Activated T-cell treated with anti-CD3 and anti-CD28 coated beads, Interleukin-2, amount 50 U/mL, for 24 hours (primary cell): ENCODE results near the gene TLE3.
A peak's percentile ranks its signal among the peaks of the same experiment; 100 is the strongest.

Experiments used
- DNase-seq: peaks from one replicate; pipeline ENCODE4 v3.0.0-alpha.2; 2020
- H3K27ac Mint-ChIP-seq: 2 replicates; pipeline ENCODE4 v1.8.0; 2020; ENCODE audit warnings: mild to moderate bottlenecking, mixed read lengths
- H3K27me3 Mint-ChIP-seq: 2 replicates; pipeline ENCODE4 v1.8.0; 2020; ENCODE audit warnings: mixed read lengths
- H3K36me3 Mint-ChIP-seq: 2 replicates; pipeline ENCODE4 v1.8.0; 2020; ENCODE audit warnings: low read depth, mixed read lengths
- H3K4me1 Mint-ChIP-seq: 2 replicates; pipeline ENCODE4 v1.8.0; 2020; ENCODE audit warnings: low read depth, mixed read lengths
- H3K4me3 Mint-ChIP-seq: 2 replicates; pipeline ENCODE4 v1.8.0; 2020; ENCODE audit warnings: mild to moderate bottlenecking, moderate library complexity, mixed read lengths
- H3K9me3 Mint-ChIP-seq: 2 replicates; pipeline ENCODE4 v1.8.0; 2020; ENCODE audit warnings: mixed read lengths

TLE3 gene

DNA sequence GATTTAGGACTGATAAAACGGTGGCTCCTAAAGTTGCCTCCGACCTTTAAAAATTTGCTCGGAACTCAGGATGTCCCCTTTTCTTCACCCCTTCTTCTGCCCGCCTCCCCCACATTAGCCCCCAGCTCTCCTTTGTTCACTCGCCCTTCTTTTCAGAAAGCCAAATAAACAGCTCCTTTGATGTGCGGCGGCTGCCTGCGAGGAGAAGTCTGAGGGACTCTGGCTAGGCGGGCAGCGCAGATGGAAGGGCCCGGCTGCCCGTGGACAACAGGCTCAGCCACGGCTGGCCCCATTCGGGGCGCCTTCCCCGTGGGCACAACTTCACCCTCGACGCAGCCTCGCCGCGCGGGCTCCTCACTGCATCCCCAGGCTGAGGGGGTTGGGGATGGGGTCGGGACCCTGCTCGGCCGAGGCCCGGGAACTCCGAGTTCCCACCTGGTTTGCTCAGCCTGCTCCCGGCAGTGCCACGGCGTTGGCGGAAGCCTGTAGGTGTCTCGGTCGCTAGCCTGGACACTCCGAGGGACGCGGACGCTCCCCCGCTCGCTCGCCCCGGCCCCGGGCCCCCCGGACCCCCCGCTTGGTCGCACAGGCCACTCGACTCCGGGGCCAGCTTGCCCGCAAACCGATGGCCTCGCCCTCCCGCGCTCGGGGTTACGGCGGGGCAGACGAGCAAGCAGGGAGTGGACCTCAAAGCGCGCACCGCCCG lies 897 bp upstream of the TLE3 start:
- Mint-ChIP-seq H3K9me3 (no peaks in the 10 kb centered on the region), H3K36me3 (peaks cover 32% of the 10 kb centered on the region), H3K4me3 (peak overlapping the region; percentile 99), H3K27me3 (peaks cover 26% of the 10 kb centered on the region), H3K27ac (peak overlapping the region; percentile 98), H3K4me1 (peaks cover 50% of the 10 kb centered on the region)
- DNase-seq: no peak

- H3K4me3 Mint-ChIP-seq: peak overlapping the region; percentile 99
- H3K27me3 Mint-ChIP-seq: peaks cover 21% of the 10 kb centered on the region
- no peaks in the 10 kb centered on the region for H3K9me3 Mint-ChIP-seq
- DNase-seq: no peak
- peaks cover 54% of the 10 kb centered on the region for H3K4me1 Mint-ChIP-seq
- H3K36me3 Mint-ChIP-seq: peaks cover 37% of the 10 kb centered on the region
- H3K27ac Mint-ChIP-seq: peak overlapping the region; percentile 98
These were observed 390 bp upstream of the TLE3 start for GRCh38 chr15:70098153-70098460.

DNA sequence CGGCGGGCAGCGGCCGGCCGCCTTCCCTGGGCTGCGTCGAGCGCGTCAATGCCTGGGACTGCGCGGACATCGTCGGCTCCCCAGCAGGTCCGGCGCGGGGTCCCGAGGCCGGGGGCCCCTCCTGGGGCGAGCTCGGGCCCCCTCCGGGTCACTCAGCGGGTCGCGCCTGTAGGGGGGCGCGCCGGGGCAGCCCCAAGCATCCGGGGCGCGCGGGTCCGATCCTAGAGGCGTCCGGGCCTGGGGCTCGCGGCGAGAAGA lies 725 bp downstream of the TLE3 start:
- H3K36me3 Mint-ChIP-seq: peaks cover 48% of the 10 kb centered on the region
- peaks cover 12% of the 10 kb centered on the region for H3K27me3 Mint-ChIP-seq
- peak overlapping the region; percentile 98 for H3K27ac Mint-ChIP-seq
- no peak for DNase-seq
- peaks cover 60% of the 10 kb centered on the region for H3K4me1 Mint-ChIP-seq
- no peaks in the 10 kb centered on the region for H3K9me3 Mint-ChIP-seq
- peak overlapping the region; percentile 99 for H3K4me3 Mint-ChIP-seq

- H3K4me1 Mint-ChIP-seq: peaks cover 62% of the 10 kb centered on the region
- H3K9me3 Mint-ChIP-seq: no peaks in the 10 kb centered on the region
- peaks cover 7% of the 10 kb centered on the region for H3K27me3 Mint-ChIP-seq
- DNase-seq: peak; percentile 79
- H3K4me3 Mint-ChIP-seq: peak overlapping the region; percentile 99
- peak overlapping the region; percentile 97 for H3K27ac Mint-ChIP-seq
- H3K36me3 Mint-ChIP-seq: peaks cover 54% of the 10 kb centered on the region
These were observed 1.3 kb downstream of the TLE3 start for GRCh38 chr15:70096215-70097062.

GRCh38 chr15:70095408-70096214 lies 2.1 kb downstream of the TLE3 start:
- H3K27ac Mint-ChIP-seq: peak overlapping the region; percentile 97
- H3K4me1 Mint-ChIP-seq: peaks cover 63% of the 10 kb centered on the region
- H3K9me3 Mint-ChIP-seq: no peaks in the 10 kb centered on the region
- peak; percentile 49 for DNase-seq
- peaks cover 62% of the 10 kb centered on the region for H3K36me3 Mint-ChIP-seq
- peak overlapping the region; percentile 99 for H3K4me3 Mint-ChIP-seq
- peaks cover under 1% of the 10 kb centered on the region for H3K27me3 Mint-ChIP-seq

GRCh38 chr15:70094690-70095311 lies 2.9 kb downstream of the TLE3 start:
- H3K36me3 Mint-ChIP-seq: peaks cover 70% of the 10 kb centered on the region
- peaks cover 64% of the 10 kb centered on the region for H3K4me1 Mint-ChIP-seq
- H3K9me3 Mint-ChIP-seq: no peaks in the 10 kb centered on the region
- no peak for DNase-seq
- peak overlapping the region; percentile 99 for H3K4me3 Mint-ChIP-seq
- no peaks in the 10 kb centered on the region for H3K27me3 Mint-ChIP-seq
- H3K27ac Mint-ChIP-seq: peak overlapping the region; percentile 64

DNA sequence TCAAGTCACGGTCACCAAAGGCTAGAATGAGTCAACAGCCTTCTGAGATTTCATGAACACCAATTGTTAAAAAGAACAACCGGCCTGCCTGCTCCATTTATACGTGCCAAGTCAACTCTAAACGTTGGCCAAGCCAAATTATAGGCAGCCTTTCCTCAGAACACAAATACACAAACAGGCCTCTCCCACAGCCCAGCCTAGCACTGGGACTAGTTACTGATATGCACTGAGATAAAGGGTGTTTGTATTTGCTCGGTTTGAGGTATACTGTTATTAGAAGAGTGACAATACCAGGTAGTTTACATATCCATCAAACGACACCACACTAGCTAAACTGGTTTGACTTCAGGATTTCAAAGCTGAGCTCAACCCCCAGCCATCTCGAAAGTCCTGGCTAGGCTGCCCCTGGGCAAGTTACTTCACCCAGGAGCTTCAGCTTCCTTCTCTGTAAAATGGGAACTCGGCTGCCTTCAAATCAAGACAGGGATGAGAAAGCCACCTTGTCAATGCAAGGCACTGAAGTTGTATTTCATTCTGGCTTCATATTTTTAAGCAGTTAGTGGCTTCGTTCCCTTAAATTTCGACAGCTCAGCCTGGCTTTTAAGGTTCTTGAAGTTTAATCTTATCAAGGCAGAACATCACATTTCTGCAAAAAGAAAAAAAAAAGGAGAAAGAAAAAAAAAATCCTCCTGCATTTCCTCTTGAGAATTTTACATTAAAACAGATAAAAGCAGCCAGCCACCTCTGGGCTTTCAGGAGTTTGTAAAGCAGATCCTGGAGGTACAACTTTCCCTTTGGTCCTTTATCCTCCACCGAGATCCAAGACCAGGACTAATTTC lies 4.0 kb downstream of the TLE3 start:
- Mint-ChIP-seq H3K27ac (peak overlapping the region; percentile 63), H3K4me3 (peak overlapping the region; percentile 68), H3K4me1 (peaks cover 70% of the 10 kb centered on the region), H3K9me3 (no peaks in the 10 kb centered on the region), H3K36me3 (peaks cover 78% of the 10 kb centered on the region), H3K27me3 (no peaks in the 10 kb centered on the region)
- no peak for DNase-seq

DNA sequence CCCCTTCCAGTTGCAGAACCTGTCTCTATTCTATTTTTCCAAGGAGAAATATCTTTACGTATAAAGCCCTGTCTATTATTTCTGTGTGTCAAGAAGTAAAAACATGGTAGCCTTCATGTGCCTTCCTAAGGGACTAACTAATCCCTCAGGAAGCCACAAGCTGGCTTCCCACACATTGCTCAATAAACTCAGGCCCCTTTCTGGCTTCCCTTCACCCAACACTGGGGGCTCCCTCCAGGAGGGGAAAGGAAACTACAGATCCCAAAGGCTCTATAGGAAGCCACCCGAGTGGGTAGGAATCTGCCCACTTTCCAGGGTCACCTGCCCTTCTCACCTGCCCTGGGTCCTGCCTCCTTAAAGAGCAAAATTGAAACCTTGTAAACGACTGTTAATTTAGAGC lies 4.6 kb downstream of the TLE3 start:
- Mint-ChIP-seq H3K27ac (peak overlapping the region; percentile 63), H3K4me1 (peaks cover 68% of the 10 kb centered on the region), H3K36me3 (peaks cover 83% of the 10 kb centered on the region), H3K9me3 (no peaks in the 10 kb centered on the region), H3K4me3 (peak overlapping the region; percentile 68), H3K27me3 (no peaks in the 10 kb centered on the region)
- DNase-seq: no peak

- Mint-ChIP-seq H3K27ac (peak overlapping the region; percentile 24), H3K4me1 (peaks cover 73% of the 10 kb centered on the region), H3K4me3 (peak overlapping the region; percentile 41), H3K9me3 (no peaks in the 10 kb centered on the region), H3K36me3 (peaks cover 86% of the 10 kb centered on the region), H3K27me3 (no peaks in the 10 kb centered on the region)
- no peak for DNase-seq
These were observed 5.2 kb downstream of the TLE3 start for GRCh38 chr15:70092464-70093027.

DNA sequence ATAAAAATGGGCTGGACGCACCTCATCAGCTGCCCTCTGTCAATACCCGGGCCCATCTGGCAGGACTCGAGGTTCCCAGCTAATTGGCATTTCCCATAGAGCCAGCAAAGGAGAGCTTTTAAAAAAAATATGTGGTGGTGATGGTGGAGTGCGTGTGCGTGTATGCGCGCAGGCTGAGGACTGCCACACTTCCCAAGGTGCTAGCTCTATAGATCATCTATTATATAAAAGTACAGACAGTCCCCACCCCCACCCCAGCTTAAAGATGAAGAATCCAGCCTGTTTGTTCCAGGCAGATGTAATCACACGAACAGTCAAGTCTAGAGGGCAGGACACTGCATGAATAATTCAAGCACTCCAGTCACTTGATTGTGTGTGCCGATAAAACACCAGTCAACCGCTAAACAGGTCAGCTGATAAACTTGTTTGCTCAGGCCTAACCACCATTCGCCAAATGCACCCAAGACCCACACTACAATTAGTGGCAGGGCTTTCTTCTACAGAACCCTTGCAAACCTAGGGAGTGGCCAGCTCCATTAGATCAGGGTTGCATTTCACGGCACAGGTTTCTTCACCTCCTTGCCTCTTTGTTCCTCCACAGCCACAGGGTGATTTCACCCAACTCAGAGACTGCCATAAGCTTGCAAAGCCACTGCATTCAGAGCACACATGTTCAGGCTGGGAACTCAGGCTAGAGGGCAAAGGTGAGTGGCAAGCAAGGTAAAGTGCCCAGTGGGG lies 5.8 kb downstream of the TLE3 start:
- Mint-ChIP-seq H3K27ac (peak overlapping the region; percentile 24), H3K4me3 (peak overlapping the region; percentile 18), H3K36me3 (peaks cover 90% of the 10 kb centered on the region), H3K9me3 (no peaks in the 10 kb centered on the region), H3K27me3 (no peaks in the 10 kb centered on the region), H3K4me1 (peaks cover 80% of the 10 kb centered on the region)
- DNase-seq: no peak

GRCh38 chr15:70090436-70091296 lies 7.1 kb downstream of the TLE3 start:
- Mint-ChIP-seq H3K9me3 (no peaks in the 10 kb centered on the region), H3K4me1 (peaks cover 92% of the 10 kb centered on the region), H3K36me3 (peaks cover 95% of the 10 kb centered on the region), H3K27ac (peak overlapping the region; percentile 4), H3K27me3 (no peaks in the 10 kb centered on the region), H3K4me3 (no peak overlapping the region)
- no peak for DNase-seq

- Mint-ChIP-seq H3K27ac (no peak overlapping the region), H3K9me3 (no peaks in the 10 kb centered on the region), H3K4me3 (no peak overlapping the region), H3K36me3 (peaks cover 96% of the 10 kb centered on the region), H3K27me3 (no peaks in the 10 kb centered on the region), H3K4me1 (peaks cover 97% of the 10 kb centered on the region)
- DNase-seq: no peak
These were observed 8.1 kb downstream of the TLE3 start for GRCh38 chr15:70089692-70089971.
